GM21619 (cell line): ENCODE measurements around the gene UNC5B.

Experiments
- ATAC-seq: cut with Tn5 transposase; IDR thresholded peaks from one replicate; pipeline ENCODE4 v1.9.1; 2021; ENCODE audit not compliant: unreplicated experiment

UNC5B gene

GRCh38 chr10:71239131-71239915 is 27.0 kb downstream of the UNC5B start:
- ATAC-seq = no peak

- ATAC-seq = no peak
Measured at GRCh38 chr10:71239946-71240795, 27.8 kb downstream of the UNC5B start.

GRCh38 chr10:71241114-71241829 is 28.9 kb downstream of the UNC5B start:
- ATAC-seq = no peak

- ATAC-seq = no peak
Measured at GRCh38 chr10:71241830-71242621, 29.7 kb downstream of the UNC5B start.

- no peak for ATAC-seq
Measured at GRCh38 chr10:71242622-71243009, 30.2 kb downstream of the UNC5B start.

- no peak for ATAC-seq
Measured at GRCh38 chr10:71243756-71244395, 31.5 kb downstream of the UNC5B start.

GRCh38 chr10:71244431-71245419 is 32.4 kb downstream of the UNC5B start:
- no peak for ATAC-seq

- no peak for ATAC-seq
Measured at GRCh38 chr10:71245420-71246325, 33.3 kb downstream of the UNC5B start.

GRCh38 chr10:71246591-71247413 is 34.4 kb downstream of the UNC5B start:
- ATAC-seq = no peak

GRCh38 chr10:71247414-71247705 is 35.0 kb downstream of the UNC5B start:
- no peak for ATAC-seq

- no peak for ATAC-seq
Measured at GRCh38 chr10:71247804-71248203, 35.4 kb downstream of the UNC5B start.

GRCh38 chr10:71248210-71248609 is 35.8 kb downstream of the UNC5B start:
- no peak for ATAC-seq

GRCh38 chr10:71249996-71250395 is 37.6 kb downstream of the UNC5B start:
- ATAC-seq = no peak

- no peak for ATAC-seq
Measured at GRCh38 chr10:71250405-71250804, 38.0 kb downstream of the UNC5B start.

- no peak for ATAC-seq
Measured at GRCh38 chr10:71250842-71251241, 38.5 kb downstream of the UNC5B start.

GRCh38 chr10:71251319-71251718 is 38.9 kb downstream of the UNC5B start:
- ATAC-seq = no peak

- no peak for ATAC-seq
Measured at GRCh38 chr10:71252220-71252619, 39.9 kb downstream of the UNC5B start.
